ENCODE results near the gene HPS5. TPM values are rescaled to one million over a fixed set of nuclear protein-coding genes. Genes with fewer than 3 reads are reported as not detected.
"Not testable (repeated sequence)": the region's sequence is repeated elsewhere in the genome, so short reads cannot be mapped to it uniquely, and the experiment has no call there.

Gene HPS5
- total RNA-seq, 1 donor from 2014 or later: 191 TPM

- DNase-seq (ENCODE audit: low spot score in 2 of 2) (no peak), FAIRE-seq (no peak)
These were observed 39.3 kb downstream of the HPS5 start for GRCh38 chr11:18282626-18283025.

GRCh38 chr11:18280438-18281045, 41.4 kb downstream of the HPS5 start:
- no peak for DNase-seq (ENCODE audit: low spot score in 2 of 2)
- FAIRE-seq: no peak

- FAIRE-seq: no peak
These were observed 44.2 kb downstream of the HPS5 start for GRCh38 chr11:18277565-18278271.

GRCh38 chr11:18271206-18271605, 50.7 kb downstream of the HPS5 start:
- DNase-seq (ENCODE audit: low spot score in 2 of 2): no peak
- no peak for FAIRE-seq

More at GRCh38 chr11:18277565-18278271, 44.2 kb downstream of the HPS5 start:
- DNase-seq (ENCODE audit: low spot score in 2 of 2): no peak

- DNase-seq (ENCODE audit: low spot score in 2 of 2) (no peak), FAIRE-seq (no peak)
These were observed 51.8 kb downstream of the HPS5 start for GRCh38 chr11:18270102-18270501.

- not testable (repeated sequence) for FAIRE-seq; DNase-seq (ENCODE audit: low spot score in 2 of 2)
These were observed 52.7 kb downstream of the HPS5 start for GRCh38 chr11:18269252-18269651.

- not testable (repeated sequence) for DNase-seq (ENCODE audit: low spot score in 2 of 2); FAIRE-seq
These were observed 54.4 kb downstream of the HPS5 start for GRCh38 chr11:18267335-18268133.

GRCh38 chr11:18265949-18266348, 56.0 kb downstream of the HPS5 start, which contains the start of gene SAA1:
SAA1 (plus strand) TSS chr11:18266264; CDS start chr11:18266888, 624 bp downstream.
- FAIRE-seq: no peak
- DNase-seq (ENCODE audit: low spot score in 2 of 2): no peak

GRCh38 chr11:18264677-18265555, 57.0 kb downstream of the HPS5 start:
- no peak for DNase-seq (ENCODE audit: low spot score in 2 of 2)
- no peak for FAIRE-seq

- no peak for DNase-seq (ENCODE audit: low spot score in 2 of 2)
- no peak for FAIRE-seq
These were observed 57.9 kb downstream of the HPS5 start for GRCh38 chr11:18264035-18264434.

GRCh38 chr11:18262681-18263350, 59.1 kb downstream of the HPS5 start:
- FAIRE-seq; DNase-seq (ENCODE audit: low spot score in 2 of 2): not testable (repeated sequence)

GRCh38 chr11:18261721-18262120, 60.2 kb downstream of the HPS5 start:
- no peak for DNase-seq (ENCODE audit: low spot score in 2 of 2)
- FAIRE-seq: no peak

GRCh38 chr11:18259259-18259658, 62.7 kb downstream of the HPS5 start:
- DNase-seq (ENCODE audit: low spot score in 2 of 2) (no peak), FAIRE-seq (no peak)

- no peak for FAIRE-seq
- DNase-seq (ENCODE audit: low spot score in 2 of 2): no peak
These were observed 67.1 kb downstream of the HPS5 start for GRCh38 chr11:18254781-18255361.

- DNase-seq (ENCODE audit: low spot score in 2 of 2) (no peak), FAIRE-seq (no peak)
These were observed 68.1 kb downstream of the HPS5 start for GRCh38 chr11:18253778-18254338.

- DNase-seq (ENCODE audit: low spot score in 2 of 2) (no peak), FAIRE-seq (no peak)
These were observed 68.7 kb downstream of the HPS5 start for GRCh38 chr11:18253233-18253632.

- FAIRE-seq (no peak), DNase-seq (ENCODE audit: low spot score in 2 of 2) (no peak)
These were observed 73.4 kb downstream of the HPS5 start, which contains the start of gene SAA2 for GRCh38 chr11:18248561-18248960. SAA2 (minus strand) TSS chr11:18248668; CDS start chr11:18248011, 657 bp downstream.

- FAIRE-seq; DNase-seq (ENCODE audit: low spot score in 2 of 2): not testable (repeated sequence)
These were observed 74.8 kb downstream of the HPS5 start for GRCh38 chr11:18247191-18247581.

Measured in frontal cortex (tissue), 4 donors.